Loucy (cell line): Measurements from ENCODE around the gene BRCA1.

Experiments
- CTCF ChIP-seq: fragments of 200-600 bp; sonication (generic); conservative IDR thresholded peaks from 2 replicates; pipeline ENCODE4 v1.5.1; 2014; ENCODE audit warnings: mild to moderate bottlenecking, antibody characterized with exemption, low read length
- EZH2phosphoT487 ChIP-seq: fragments of 200-600 bp; IDR thresholded peaks from 2 replicates; pipeline ENCODE4 v1.6.1; 2018; ENCODE audit warnings: antibody characterized with exemption, mild to moderate bottlenecking, moderate library complexity, borderline replicate concordance

GRCh38 chr17:43135454-43135819, 10.3 kb upstream of the BRCA1 start:
- TF ChIP-seq CTCF (no peak), EZH2phosphoT487 (no peak)
